GM12878 (cell line): ENCODE data around the gene OR10H4.

ENCODE experiments used
- GABPA ChIP-seq: IDR thresholded peaks from 2 replicates; pipeline ENCODE4 v1.6.1; 2014; ENCODE audit warnings: antibody characterized with exemption, low read depth, mild to moderate bottlenecking, inconsistent platforms
- POLR2AphosphoS2 ChIP-seq: IDR thresholded peaks from 2 replicates; pipeline ENCODE4 v1.6.1; 2011; ENCODE audit warnings: low read depth, mild to moderate bottlenecking, low read length, improper control_type of control experiment, moderate library complexity
- SMAD1 ChIP-seq: fragments of 450-650 bp; IDR thresholded peaks from 2 replicates; pipeline ENCODE4 v1.6.1; 2018; ENCODE audit warnings: mild to moderate bottlenecking, low read depth; ENCODE audit not compliant: partially characterized antibody
- TF ChIP-seq, protein P1 (sequence below), 3 experiments: IDR thresholded peaks in 2 of 3; conservative IDR thresholded peaks in 1 of 3; 2 replicates each; pipeline ENCODE4 v1.5.1; 2011; ENCODE audit warnings: low read depth in 3 of 3, low read length in 3 of 3, mild to moderate bottlenecking in 3 of 3, control low read depth in 2 of 3, moderate library complexity in 2 of 3, inconsistent platforms in 1 of 3, mixed read lengths in 1 of 3; ENCODE audit not compliant: control insufficient read depth in 2 of 3, insufficient read depth in 1 of 3; ENCODE audit errors: extremely low read depth in 1 of 3
- TF ChIP-seq, protein P2 (sequence below): fragments of 450-650 bp; IDR thresholded peaks from 2 replicates; pipeline ENCODE4 v1.6.1; 2016; ENCODE audit warnings: mild to moderate bottlenecking
- TF ChIP-seq, protein P3 (sequence below): fragments of 450-650 bp; conservative IDR thresholded peaks from 2 replicates; pipeline ENCODE4 v1.6.1; 2017; ENCODE audit warnings: mild to moderate bottlenecking, moderate library complexity
- TF ChIP-seq, protein P4 (sequence below): fragments of 150-350 bp; IDR thresholded peaks from 2 replicates; pipeline ENCODE4 v1.6.1; 2016; ENCODE audit warnings: low read depth, low read length

DNA sequence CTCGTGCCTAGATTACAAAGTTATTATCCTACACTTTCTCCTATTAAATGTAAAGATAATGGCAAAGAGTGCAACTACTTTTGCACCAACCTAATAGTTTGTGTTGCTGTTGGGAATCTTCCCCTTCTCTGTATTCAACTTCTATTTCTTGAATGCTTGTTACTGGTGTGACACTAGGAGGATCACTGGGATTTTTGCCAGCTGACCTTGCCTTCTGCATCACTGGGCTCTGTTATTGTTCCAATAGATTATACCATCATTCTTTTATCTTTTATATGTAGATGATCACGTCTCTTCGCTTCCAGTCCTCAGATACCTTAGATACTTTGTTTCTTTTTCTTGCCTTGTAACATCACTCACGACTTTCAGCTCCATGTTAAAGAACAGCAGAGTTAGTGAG, 3.5 kb upstream of the OR10H4 start:
- TF ChIP-seq, protein P1, sequence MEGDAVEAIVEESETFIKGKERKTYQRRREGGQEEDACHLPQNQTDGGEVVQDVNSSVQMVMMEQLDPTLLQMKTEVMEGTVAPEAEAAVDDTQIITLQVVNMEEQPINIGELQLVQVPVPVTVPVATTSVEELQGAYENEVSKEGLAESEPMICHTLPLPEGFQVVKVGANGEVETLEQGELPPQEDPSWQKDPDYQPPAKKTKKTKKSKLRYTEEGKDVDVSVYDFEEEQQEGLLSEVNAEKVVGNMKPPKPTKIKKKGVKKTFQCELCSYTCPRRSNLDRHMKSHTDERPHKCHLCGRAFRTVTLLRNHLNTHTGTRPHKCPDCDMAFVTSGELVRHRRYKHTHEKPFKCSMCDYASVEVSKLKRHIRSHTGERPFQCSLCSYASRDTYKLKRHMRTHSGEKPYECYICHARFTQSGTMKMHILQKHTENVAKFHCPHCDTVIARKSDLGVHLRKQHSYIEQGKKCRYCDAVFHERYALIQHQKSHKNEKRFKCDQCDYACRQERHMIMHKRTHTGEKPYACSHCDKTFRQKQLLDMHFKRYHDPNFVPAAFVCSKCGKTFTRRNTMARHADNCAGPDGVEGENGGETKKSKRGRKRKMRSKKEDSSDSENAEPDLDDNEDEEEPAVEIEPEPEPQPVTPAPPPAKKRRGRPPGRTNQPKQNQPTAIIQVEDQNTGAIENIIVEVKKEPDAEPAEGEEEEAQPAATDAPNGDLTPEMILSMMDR (IDR thresholded peaks at IDR 0.05 in 2 of 3, conservative IDR thresholded peaks at IDR 0.05 in 1 of 3; ENCODE audit: control insufficient read depth in 2 of 3, extremely low read depth in 1 of 3, insufficient read depth in 1 of 3, low read depth in 3 of 3, low read length in 3 of 3): no peak
- no peak for TF ChIP-seq POLR2AphosphoS2
- TF ChIP-seq, protein P2, sequence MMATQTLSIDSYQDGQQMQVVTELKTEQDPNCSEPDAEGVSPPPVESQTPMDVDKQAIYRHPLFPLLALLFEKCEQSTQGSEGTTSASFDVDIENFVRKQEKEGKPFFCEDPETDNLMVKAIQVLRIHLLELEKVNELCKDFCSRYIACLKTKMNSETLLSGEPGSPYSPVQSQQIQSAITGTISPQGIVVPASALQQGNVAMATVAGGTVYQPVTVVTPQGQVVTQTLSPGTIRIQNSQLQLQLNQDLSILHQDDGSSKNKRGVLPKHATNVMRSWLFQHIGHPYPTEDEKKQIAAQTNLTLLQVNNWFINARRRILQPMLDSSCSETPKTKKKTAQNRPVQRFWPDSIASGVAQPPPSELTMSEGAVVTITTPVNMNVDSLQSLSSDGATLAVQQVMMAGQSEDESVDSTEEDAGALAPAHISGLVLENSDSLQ: no peak
- TF ChIP-seq, protein P3, sequence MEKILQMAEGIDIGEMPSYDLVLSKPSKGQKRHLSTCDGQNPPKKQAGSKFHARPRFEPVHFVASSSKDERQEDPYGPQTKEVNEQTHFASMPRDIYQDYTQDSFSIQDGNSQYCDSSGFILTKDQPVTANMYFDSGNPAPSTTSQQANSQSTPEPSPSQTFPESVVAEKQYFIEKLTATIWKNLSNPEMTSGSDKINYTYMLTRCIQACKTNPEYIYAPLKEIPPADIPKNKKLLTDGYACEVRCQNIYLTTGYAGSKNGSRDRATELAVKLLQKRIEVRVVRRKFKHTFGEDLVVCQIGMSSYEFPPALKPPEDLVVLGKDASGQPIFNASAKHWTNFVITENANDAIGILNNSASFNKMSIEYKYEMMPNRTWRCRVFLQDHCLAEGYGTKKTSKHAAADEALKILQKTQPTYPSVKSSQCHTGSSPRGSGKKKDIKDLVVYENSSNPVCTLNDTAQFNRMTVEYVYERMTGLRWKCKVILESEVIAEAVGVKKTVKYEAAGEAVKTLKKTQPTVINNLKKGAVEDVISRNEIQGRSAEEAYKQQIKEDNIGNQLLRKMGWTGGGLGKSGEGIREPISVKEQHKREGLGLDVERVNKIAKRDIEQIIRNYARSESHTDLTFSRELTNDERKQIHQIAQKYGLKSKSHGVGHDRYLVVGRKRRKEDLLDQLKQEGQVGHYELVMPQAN: no peak
- TF ChIP-seq, protein P4, sequence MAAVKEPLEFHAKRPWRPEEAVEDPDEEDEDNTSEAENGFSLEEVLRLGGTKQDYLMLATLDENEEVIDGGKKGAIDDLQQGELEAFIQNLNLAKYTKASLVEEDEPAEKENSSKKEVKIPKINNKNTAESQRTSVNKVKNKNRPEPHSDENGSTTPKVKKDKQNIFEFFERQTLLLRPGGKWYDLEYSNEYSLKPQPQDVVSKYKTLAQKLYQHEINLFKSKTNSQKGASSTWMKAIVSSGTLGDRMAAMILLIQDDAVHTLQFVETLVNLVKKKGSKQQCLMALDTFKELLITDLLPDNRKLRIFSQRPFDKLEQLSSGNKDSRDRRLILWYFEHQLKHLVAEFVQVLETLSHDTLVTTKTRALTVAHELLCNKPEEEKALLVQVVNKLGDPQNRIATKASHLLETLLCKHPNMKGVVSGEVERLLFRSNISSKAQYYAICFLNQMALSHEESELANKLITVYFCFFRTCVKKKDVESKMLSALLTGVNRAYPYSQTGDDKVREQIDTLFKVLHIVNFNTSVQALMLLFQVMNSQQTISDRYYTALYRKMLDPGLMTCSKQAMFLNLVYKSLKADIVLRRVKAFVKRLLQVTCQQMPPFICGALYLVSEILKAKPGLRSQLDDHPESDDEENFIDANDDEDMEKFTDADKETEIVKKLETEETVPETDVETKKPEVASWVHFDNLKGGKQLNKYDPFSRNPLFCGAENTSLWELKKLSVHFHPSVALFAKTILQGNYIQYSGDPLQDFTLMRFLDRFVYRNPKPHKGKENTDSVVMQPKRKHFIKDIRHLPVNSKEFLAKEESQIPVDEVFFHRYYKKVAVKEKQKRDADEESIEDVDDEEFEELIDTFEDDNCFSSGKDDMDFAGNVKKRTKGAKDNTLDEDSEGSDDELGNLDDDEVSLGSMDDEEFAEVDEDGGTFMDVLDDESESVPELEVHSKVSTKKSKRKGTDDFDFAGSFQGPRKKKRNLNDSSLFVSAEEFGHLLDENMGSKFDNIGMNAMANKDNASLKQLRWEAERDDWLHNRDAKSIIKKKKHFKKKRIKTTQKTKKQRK: no peak
- TF ChIP-seq GABPA: no peak
- no peak for TF ChIP-seq SMAD1
